ENCODE measurements around the gene CLIC4.
A peak's percentile ranks its signal among the peaks of the same experiment; 100 is the strongest.
"Not testable (repeated sequence)": the region's sequence is repeated elsewhere in the genome, so short reads cannot be mapped to it uniquely, and the experiment has no call there.

Gene CLIC4

GRCh38 chr1:24717887-24718650, 27.2 kb upstream of the CLIC4 start:
- Histone ChIP-seq H3K4me3 (ENCODE audit: low read length in 2 of 2) (no peak overlapping the region), H3K9me3 (ENCODE audit: control insufficient read depth in 2 of 2, low read length in 2 of 2) (no peaks in the 10 kb centered on the region), H3K27ac (ENCODE audit: low read depth in 2 of 2, low read length in 2 of 2) (no peak overlapping the region), H3K36me3 (ENCODE audit: control insufficient read depth in 2 of 2, insufficient read depth in 2 of 2, low read length in 2 of 2) (no peaks in the 10 kb centered on the region), H3K27me3 (ENCODE audit: control insufficient read depth in 2 of 2, insufficient read depth in 2 of 2, low read length in 2 of 2) (no peaks in the 10 kb centered on the region), H3K4me1 (ENCODE audit: control insufficient read depth in 2 of 2, insufficient read depth in 2 of 2, low read length in 2 of 2) (no peaks in the 10 kb centered on the region), H3K9ac (ENCODE audit: low read depth in 1 of 2, low read length in 2 of 2) (no peak overlapping the region)

GRCh38 chr1:24720152-24720551, 25.1 kb upstream of the CLIC4 start:
- Histone ChIP-seq H3K4me1 (ENCODE audit: control insufficient read depth in 2 of 2, insufficient read depth in 2 of 2, low read length in 2 of 2) (peaks cover 3 to 4% of the 10 kb centered on the region in 2 donors), H3K27ac (ENCODE audit: low read depth in 2 of 2, low read length in 2 of 2) (no peak overlapping the region), H3K4me3 (ENCODE audit: low read length in 2 of 2) (no peak overlapping the region)

DNA sequence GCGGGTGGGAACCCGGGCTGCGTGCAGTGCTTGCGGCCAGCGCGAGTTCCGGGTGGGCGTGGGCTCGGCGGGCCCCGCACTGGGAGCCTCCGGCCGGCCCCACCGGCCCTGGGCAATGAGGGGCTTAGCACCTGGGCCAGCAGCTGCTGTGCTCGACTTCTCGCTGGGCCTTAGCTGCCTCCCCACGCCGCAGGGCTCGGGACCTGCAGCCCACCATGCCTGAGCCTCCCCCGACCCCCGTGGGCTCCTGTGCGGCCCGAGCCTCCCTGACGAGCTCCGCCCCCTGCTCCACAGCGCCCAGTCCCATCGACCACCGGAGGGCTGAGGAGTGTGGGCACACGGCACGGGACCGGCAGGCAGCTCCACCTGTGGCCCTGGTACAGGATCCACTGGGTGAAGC, 23.7 kb upstream of the CLIC4 start:
- Histone ChIP-seq H3K4me3 (ENCODE audit: low read length in 2 of 2) (no peak overlapping the region), H3K27ac (ENCODE audit: low read depth in 2 of 2, low read length in 2 of 2) (no peak overlapping the region), H3K36me3 (ENCODE audit: control insufficient read depth in 2 of 2, insufficient read depth in 2 of 2, low read length in 2 of 2) (no peaks in the 10 kb centered on the region), H3K9ac (ENCODE audit: low read depth in 1 of 2, low read length in 2 of 2) (no peak overlapping the region), H3K4me1 (ENCODE audit: control insufficient read depth in 2 of 2, insufficient read depth in 2 of 2, low read length in 2 of 2) (peaks cover 4 to 6% of the 10 kb centered on the region in 2 donors), H3K9me3 (ENCODE audit: control insufficient read depth in 2 of 2, low read length in 2 of 2) (no peaks in the 10 kb centered on the region), H3K27me3 (ENCODE audit: control insufficient read depth in 2 of 2, insufficient read depth in 2 of 2, low read length in 2 of 2) (no peaks in the 10 kb centered on the region)

More at GRCh38 chr1:24720152-24720551, 25.1 kb upstream of the CLIC4 start:
- no peak overlapping the region for H3K9ac ChIP-seq (ENCODE audit: low read depth in 1 of 2, low read length in 2 of 2)
- no peaks in the 10 kb centered on the region for H3K27me3 ChIP-seq (ENCODE audit: control insufficient read depth in 2 of 2, insufficient read depth in 2 of 2, low read length in 2 of 2)
- no peaks in the 10 kb centered on the region for H3K36me3 ChIP-seq (ENCODE audit: control insufficient read depth in 2 of 2, insufficient read depth in 2 of 2, low read length in 2 of 2)
- H3K9me3 ChIP-seq (ENCODE audit: control insufficient read depth in 2 of 2, low read length in 2 of 2) = no peaks in the 10 kb centered on the region

GRCh38 chr1:24722073-24723035, 22.9 kb upstream of the CLIC4 start:
- H3K9ac ChIP-seq (ENCODE audit: low read depth in 1 of 2, low read length in 2 of 2); H3K4me1 ChIP-seq (ENCODE audit: control insufficient read depth in 2 of 2, insufficient read depth in 2 of 2, low read length in 2 of 2); H3K27me3 ChIP-seq (ENCODE audit: control insufficient read depth in 2 of 2, insufficient read depth in 2 of 2, low read length in 2 of 2); H3K4me3 ChIP-seq (ENCODE audit: low read length in 2 of 2); H3K36me3 ChIP-seq (ENCODE audit: control insufficient read depth in 2 of 2, insufficient read depth in 2 of 2, low read length in 2 of 2); H3K27ac ChIP-seq (ENCODE audit: low read depth in 2 of 2, low read length in 2 of 2); H3K9me3 ChIP-seq (ENCODE audit: control insufficient read depth in 2 of 2, low read length in 2 of 2): not testable (repeated sequence)

DNA sequence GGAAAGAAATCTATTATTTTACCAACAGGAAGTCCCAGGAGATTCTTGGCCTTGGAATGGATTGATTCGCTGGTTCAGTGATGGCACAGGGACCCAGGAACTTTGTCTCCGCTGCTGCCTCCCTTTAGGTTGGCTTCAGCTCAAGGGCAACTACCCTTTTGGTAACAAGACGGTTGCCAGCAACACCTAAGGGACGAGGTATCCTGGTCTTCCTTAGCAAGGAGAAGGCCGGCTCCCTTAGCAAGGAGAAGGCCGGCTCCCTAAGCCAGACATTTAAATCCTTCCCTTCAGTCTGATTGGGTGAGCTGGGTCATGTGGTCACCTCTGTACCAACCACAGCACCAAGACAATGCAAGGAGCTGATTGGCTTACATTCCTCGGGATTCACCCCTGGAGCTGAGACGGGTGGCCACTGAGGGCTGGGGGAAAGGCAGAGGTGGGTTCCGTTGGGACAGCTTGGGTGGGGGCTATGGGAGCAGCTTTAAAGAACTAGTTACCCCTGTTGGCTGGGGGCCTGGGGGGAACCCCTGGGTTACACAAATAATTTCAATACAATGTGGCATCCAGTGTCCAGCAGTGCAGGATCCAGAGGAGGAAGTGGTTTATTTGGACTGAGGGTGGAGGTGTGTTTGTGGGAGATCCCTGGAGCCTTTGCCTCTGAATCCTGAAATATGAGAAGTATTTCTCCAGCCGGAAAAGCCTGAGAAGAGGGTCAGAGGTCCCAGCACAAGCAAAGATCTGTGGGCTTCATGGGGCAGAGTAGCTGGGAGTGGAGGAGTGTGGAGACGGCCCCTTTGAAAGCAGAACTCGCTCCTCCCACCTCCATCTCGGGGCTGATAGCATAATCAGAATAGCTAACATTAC, 20.7 kb upstream of the CLIC4 start:
- no peak overlapping the region for H3K4me3 ChIP-seq (ENCODE audit: low read length in 2 of 2)
- H3K27ac ChIP-seq (ENCODE audit: low read depth in 2 of 2, low read length in 2 of 2) = peak overlapping the region; percentile 45 to 68
- no peaks in the 10 kb centered on the region for H3K9me3 ChIP-seq (ENCODE audit: control insufficient read depth in 2 of 2, low read length in 2 of 2)
- H3K9ac ChIP-seq (ENCODE audit: low read depth in 1 of 2, low read length in 2 of 2) = no peak overlapping the region
- no peaks in the 10 kb centered on the region for H3K36me3 ChIP-seq (ENCODE audit: control insufficient read depth in 2 of 2, insufficient read depth in 2 of 2, low read length in 2 of 2)
- H3K4me1 ChIP-seq (ENCODE audit: control insufficient read depth in 2 of 2, insufficient read depth in 2 of 2, low read length in 2 of 2) = peaks cover 9 to 10% of the 10 kb centered on the region in 2 donors
- H3K27me3 ChIP-seq (ENCODE audit: control insufficient read depth in 2 of 2, insufficient read depth in 2 of 2, low read length in 2 of 2) = peaks cover 0 to 3% of the 10 kb centered on the region in 2 donors

DNA sequence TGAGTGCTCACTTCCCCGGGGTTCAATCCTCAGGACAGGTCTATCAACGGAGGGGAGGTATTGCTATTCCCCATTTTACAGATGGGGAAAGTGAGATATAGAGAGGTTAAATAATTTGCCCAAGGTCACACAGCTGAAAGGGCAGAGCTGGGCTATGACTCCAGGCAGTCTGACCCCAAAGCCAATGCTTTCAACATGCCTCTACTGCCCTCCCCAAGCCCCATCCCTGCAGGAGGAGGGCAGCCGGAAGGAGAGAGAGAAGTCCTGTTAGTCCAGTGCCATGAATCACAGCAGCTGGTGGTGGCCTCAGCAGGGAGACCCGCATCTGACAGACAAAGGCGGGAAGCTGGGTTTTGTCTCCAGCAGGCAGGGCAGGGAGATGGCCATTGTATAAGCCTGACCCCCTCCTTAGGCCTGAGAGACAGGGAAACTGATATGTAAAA, 20.0 kb upstream of the CLIC4 start:
- Histone ChIP-seq H3K27me3 (ENCODE audit: control insufficient read depth in 2 of 2, insufficient read depth in 2 of 2, low read length in 2 of 2) (peaks cover 0 to 3% of the 10 kb centered on the region in 2 donors), H3K27ac (ENCODE audit: low read depth in 2 of 2, low read length in 2 of 2) (peak overlapping the region; percentile 18 to 68), H3K9ac (ENCODE audit: low read depth in 1 of 2, low read length in 2 of 2) (no peak overlapping the region), H3K36me3 (ENCODE audit: control insufficient read depth in 2 of 2, insufficient read depth in 2 of 2, low read length in 2 of 2) (no peaks in the 10 kb centered on the region), H3K4me1 (ENCODE audit: control insufficient read depth in 2 of 2, insufficient read depth in 2 of 2, low read length in 2 of 2) (peaks cover 9 to 10% of the 10 kb centered on the region in 2 donors), H3K4me3 (ENCODE audit: low read length in 2 of 2) (no peak overlapping the region), H3K9me3 (ENCODE audit: control insufficient read depth in 2 of 2, low read length in 2 of 2) (no peaks in the 10 kb centered on the region)

GRCh38 chr1:24726741-24727140, 18.5 kb upstream of the CLIC4 start:
- Histone ChIP-seq H3K4me1 (ENCODE audit: control insufficient read depth in 2 of 2, insufficient read depth in 2 of 2, low read length in 2 of 2) (peaks cover 11 to 17% of the 10 kb centered on the region in 2 donors), H3K4me3 (ENCODE audit: low read length in 2 of 2) (no peak overlapping the region), H3K27me3 (ENCODE audit: control insufficient read depth in 2 of 2, insufficient read depth in 2 of 2, low read length in 2 of 2) (peaks cover 0 to 3% of the 10 kb centered on the region in 2 donors), H3K36me3 (ENCODE audit: control insufficient read depth in 2 of 2, insufficient read depth in 2 of 2, low read length in 2 of 2) (no peaks in the 10 kb centered on the region), H3K27ac (ENCODE audit: low read depth in 2 of 2, low read length in 2 of 2) (peak overlapping the region in 1 of 2 donors; percentile 35), H3K9ac (ENCODE audit: low read depth in 1 of 2, low read length in 2 of 2) (no peak overlapping the region), H3K9me3 (ENCODE audit: control insufficient read depth in 2 of 2, low read length in 2 of 2) (no peaks in the 10 kb centered on the region)

DNA sequence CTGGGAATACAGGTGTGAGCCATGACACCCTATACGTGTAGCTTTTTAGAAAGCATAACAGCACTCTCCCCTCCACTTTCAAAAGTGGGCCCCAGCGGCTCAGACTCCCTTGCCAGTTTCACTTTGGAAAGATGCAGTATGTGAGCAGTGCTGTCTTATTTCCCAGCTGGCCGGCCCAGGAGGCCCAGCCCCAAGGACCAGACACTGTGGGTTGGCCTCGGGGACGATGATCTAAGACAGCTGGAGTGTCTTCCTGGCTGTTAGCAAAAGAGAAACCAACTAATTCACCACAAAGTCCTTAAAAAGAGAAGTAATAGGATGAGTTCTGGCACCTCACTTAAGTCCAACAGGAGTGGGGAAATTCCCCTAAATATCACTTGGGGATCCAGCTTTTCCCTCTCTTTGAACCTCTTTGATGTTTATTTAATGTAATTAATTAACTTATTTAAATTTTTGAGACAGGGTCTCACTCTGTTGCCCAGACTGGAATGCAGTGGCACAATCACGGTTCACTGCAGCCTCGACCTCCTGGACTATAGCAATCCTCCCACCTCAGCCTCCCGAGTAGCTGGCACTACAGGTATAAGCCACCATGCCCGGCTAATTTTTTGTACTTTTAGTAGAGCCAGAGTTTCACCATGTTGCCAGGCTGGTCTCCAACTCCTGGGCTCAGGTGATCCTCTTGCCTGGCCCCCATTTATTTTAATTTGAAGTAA, 17.6 kb upstream of the CLIC4 start:
- peaks cover 11 to 17% of the 10 kb centered on the region in 2 donors for H3K4me1 ChIP-seq (ENCODE audit: control insufficient read depth in 2 of 2, insufficient read depth in 2 of 2, low read length in 2 of 2)
- H3K27me3 ChIP-seq (ENCODE audit: control insufficient read depth in 2 of 2, insufficient read depth in 2 of 2, low read length in 2 of 2) = peaks cover 0 to 3% of the 10 kb centered on the region in 2 donors
- no peak overlapping the region for H3K9ac ChIP-seq (ENCODE audit: low read depth in 1 of 2, low read length in 2 of 2)
- no peaks in the 10 kb centered on the region for H3K9me3 ChIP-seq (ENCODE audit: control insufficient read depth in 2 of 2, low read length in 2 of 2)
- peak overlapping the region in 1 of 2 donors; percentile 20 for H3K4me3 ChIP-seq (ENCODE audit: low read length in 2 of 2)
- H3K36me3 ChIP-seq (ENCODE audit: control insufficient read depth in 2 of 2, insufficient read depth in 2 of 2, low read length in 2 of 2) = no peaks in the 10 kb centered on the region
- peak overlapping the region; percentile 35 to 67 for H3K27ac ChIP-seq (ENCODE audit: low read depth in 2 of 2, low read length in 2 of 2)

- H3K9ac ChIP-seq (ENCODE audit: low read depth in 1 of 2, low read length in 2 of 2) = no peak overlapping the region
- H3K27ac ChIP-seq (ENCODE audit: low read depth in 2 of 2, low read length in 2 of 2) = peak overlapping the region; percentile 31 to 38
- H3K27me3 ChIP-seq (ENCODE audit: control insufficient read depth in 2 of 2, insufficient read depth in 2 of 2, low read length in 2 of 2) = peaks cover 0 to 3% of the 10 kb centered on the region in 2 donors
- peaks cover 11 to 17% of the 10 kb centered on the region in 2 donors for H3K4me1 ChIP-seq (ENCODE audit: control insufficient read depth in 2 of 2, insufficient read depth in 2 of 2, low read length in 2 of 2)
- H3K9me3 ChIP-seq (ENCODE audit: control insufficient read depth in 2 of 2, low read length in 2 of 2) = no peaks in the 10 kb centered on the region
- H3K36me3 ChIP-seq (ENCODE audit: control insufficient read depth in 2 of 2, insufficient read depth in 2 of 2, low read length in 2 of 2) = no peaks in the 10 kb centered on the region
- no peak overlapping the region for H3K4me3 ChIP-seq (ENCODE audit: low read length in 2 of 2)
Observed at GRCh38 chr1:24728982-24729381, 16.3 kb upstream of the CLIC4 start.

Data from mucosa of rectum (tissue), 2 donors.